ENCODE results near the gene NOP14.
"Not testable (repeated sequence)": the region's sequence is repeated elsewhere in the genome, so short reads cannot be mapped to it uniquely, and the experiment has no call there.

The NOP14 gene

GRCh38 chr4:2931512-2932301, 31.5 kb downstream of the NOP14 start:
- no peak for DNase-seq

DNA sequence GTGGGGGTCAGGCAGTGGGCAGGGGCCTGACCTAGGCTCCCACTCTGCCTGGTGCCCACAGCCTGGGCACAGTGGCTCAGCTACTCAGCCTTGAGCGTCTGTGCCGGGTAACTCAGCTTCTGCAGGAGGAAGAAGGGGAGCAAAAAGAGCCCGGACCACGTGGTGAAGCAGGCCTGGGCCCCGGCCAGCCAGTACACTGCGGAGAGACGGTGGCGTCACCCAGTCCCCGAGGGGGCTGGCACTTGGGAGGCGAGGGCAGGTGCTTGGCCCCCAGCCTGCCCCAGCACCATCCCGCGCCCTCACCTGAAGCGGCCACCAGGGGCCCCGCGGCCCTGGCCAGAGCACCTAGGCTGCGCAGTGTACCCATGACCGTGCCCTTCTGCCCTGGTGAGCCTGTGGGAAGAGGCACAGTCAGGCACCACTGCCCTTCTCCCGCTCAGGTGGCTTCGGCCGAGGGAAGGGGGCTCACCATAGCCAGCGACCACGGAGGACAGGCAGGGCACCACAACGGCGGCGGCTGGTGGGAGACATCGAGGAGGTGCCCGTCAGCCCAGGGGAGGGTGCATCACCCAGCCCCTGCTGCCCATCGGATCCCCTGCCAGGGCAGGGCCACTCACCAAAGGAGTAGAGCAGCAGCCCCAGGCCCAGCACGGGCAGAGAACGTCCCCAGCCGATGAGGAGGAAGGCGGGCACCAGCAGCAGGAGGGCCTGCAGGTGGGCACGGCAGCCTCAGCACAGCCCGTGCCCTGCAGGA, 32.3 kb downstream of the NOP14 start:
- DNase-seq, result no peak

DNA sequence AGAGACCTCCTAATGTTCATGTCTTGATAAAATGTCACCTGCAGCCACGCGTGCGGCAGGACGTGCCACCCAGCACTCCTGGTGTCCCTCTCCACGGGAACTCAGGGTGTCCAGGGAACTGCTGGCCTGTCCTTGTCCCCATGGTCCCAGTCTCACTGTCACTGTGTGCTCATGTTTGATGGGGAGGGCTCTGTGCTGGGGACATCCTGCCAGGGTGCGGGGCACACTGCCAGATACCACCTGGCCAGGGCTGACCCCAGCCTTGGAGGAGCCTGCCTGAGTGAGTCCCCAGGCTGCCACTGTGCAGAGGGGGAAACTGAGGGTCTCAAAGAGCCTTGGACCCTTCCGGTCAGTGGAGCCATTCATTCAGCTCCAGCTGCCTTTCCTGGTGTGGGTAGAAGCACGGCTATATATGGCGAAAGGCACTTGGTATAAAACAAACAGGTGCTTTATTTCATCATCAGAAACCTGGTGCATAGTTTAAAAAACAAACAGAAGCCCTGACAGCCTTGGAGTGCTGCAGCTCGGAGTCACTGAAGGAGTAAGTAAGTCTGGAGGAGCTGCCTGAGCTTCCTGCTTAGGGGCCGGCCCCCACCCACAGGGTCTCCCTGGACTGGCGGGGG, 33.0 kb downstream of the NOP14 start:
- DNase-seq, result no peak

DNA sequence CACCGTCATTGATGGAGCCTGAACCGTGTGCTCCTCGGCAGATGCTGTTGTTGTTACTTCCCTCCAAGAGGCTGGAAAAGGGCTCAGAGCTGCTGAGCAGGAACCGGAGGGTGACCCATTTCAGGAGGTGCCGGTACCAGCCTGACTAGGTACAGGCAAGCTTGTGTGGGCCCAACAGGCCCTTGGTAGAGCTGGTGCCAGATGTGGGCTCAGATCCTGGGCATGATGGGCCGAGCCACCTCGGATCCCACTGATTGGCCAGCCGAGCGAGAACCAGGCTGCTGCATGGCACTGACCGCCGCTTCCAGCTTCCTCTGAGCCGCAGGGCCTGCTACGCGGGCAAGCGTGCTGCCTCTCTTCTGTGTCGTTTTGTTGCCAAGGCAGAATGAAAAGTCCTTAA, 33.7 kb downstream of the NOP14 start:
- no peak for DNase-seq

DNA sequence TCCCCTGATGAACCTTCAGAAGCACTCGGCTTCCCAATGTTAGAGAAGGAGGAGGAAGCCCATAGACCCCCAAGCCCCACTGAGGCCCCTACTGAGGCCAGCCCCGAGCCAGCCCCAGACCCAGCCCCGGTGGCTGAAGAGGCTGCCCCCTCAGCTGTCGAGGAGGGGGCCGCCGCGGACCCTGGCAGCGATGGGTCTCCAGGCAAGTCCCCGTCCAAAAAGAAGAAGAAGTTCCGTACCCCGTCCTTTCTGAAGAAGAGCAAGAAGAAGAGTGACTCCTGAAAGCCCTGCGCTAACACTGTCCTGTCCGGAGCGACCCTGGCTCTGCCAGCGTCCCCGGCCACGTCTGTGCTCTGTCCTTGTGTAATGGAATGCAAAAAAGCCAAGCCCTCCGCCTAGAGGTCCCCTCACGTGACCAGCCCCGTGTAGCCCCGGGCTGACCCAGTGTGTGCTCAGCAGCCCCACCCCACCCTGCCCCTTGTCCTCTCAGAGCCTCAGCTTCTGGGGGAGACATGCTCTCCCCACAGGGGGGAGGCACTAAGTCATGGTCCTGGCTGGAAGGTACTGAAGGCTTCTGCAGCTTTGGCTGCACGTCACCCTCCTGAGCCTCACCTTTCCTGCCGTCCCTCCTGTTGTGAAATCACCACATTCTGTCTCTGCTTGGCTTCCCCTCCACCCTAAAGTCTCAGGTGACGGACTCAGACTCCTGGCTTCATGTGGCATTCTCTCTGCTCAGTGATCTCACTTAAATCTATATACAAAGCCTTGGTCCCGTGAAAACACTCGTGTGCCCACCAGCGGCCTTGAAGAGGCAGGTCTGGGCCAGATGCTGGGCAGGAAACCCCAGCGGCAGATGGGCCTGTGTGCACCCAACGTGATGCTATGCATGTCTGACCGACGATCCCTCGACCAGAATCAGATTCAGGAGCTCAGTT, 34.7 kb downstream of the NOP14 start:
- DNase-seq, result no peak

DNA sequence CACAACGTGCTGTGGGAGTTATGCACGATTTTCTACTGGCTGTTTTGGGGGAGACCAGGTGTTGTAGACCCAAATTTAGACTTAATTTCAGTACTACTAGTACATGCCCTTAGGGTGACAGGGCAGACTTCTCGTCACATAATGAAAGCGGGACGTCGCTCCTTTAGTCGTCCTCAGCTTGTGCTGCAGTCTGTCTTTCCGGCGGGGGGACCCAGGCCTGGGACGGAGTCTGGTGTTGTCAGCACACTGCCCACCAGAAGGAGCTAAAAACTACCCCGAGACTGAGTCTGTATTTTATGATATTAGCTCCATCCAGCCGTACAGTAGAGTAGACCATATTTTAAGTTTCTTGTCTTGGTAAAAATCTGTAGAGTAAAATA, 35.5 kb downstream of the NOP14 start:
- DNase-seq, result no peak

GRCh38 chr4:2927016-2927695, 36.0 kb downstream of the NOP14 start:
- no peak for DNase-seq

DNA sequence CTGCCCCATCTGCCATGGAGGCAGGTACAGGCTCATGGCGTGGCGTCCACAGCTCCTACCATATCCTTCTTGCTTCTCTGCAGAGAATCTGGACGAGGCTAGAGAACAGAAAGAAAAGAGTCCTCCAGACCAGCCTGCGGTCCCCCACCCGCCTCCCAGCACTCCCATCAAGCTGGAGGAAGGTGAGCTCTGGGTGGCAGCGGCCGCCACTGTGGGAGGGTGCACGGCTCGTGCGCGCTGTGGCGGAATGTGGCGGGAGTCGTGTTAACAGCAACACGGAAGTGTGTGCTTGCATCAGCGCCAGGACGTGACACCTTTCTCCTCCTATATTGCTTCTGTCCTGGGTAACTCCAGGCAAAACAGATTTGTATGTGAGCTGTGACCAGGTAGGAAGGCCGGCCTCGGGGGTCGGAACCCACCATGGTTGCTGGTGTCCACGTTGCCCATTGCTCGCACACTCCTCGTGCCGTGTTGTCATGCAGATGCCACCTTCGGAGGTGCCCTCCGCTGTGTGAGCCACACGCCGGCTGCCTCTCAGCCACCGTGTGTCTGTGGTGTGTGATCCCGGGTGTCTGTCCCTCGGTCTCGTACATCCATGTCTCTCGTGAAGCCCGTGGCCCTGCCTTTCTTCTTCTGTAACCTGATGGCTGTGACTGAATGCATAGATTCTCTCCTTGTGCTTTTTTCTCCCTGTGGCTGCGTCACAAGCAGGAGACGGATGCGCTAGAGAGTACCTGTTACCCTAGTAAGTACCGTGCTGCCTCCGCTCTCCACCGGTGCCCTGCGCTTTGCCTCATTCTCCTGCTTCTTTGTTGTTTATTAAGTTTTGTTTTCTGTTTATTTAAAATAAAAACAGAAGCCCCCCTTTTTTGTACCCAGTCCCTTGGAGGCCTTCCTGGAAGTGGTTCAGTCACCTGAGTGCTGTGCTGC, 37.0 kb downstream of the NOP14 start:
- DNase-seq, result no peak

GRCh38 chr4:2925496-2925895, 37.7 kb downstream of the NOP14 start:
- no peak for DNase-seq

DNA sequence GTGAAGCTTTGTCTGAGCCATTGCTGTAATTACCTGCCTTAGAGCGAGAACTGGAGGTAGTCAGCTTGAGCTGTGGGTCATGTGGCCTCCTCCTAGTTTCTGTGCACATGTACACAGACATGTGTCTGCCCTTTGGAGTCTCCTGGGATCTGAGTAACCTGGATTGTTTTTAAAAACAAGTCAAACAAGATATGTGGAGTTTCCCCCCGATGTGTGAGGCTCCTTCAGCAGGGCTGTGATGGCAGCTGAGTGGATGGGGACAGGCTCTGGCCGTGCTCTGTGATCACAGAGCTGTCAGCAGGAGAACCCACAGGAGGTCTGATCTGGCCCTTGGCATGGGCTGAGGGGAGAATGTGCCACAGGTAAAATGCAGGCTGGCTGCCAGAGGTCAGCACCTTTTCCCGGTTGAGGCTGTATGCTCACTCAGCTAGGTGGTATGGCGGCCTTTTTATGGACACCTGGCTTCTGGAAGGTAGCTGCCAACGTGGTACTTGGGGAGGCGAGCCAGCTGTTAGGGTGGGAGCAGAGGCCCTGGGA, 38.4 kb downstream of the NOP14 start:
- DNase-seq, result no peak

DNA sequence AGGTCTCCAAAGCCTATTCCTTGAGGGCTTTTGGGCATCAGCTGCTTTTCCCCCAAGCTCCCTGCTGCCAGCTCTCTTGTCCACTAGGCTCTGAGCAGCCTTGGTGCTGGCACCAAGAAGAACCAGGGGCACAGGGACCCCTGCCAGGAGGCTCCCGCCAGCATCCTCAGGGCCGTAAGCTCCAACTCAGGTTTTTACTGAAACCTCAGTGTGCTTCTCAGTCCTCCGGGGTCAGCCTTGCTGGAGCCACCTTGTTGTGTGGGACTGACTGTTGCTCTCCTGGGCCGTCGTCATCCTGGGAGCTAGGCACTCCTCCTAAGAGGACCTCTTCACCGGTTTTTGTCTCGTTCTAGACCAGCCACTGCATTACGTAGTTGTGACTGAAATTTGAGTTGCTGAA, 38.9 kb downstream of the NOP14 start:
- DNase-seq, result no peak

DNA sequence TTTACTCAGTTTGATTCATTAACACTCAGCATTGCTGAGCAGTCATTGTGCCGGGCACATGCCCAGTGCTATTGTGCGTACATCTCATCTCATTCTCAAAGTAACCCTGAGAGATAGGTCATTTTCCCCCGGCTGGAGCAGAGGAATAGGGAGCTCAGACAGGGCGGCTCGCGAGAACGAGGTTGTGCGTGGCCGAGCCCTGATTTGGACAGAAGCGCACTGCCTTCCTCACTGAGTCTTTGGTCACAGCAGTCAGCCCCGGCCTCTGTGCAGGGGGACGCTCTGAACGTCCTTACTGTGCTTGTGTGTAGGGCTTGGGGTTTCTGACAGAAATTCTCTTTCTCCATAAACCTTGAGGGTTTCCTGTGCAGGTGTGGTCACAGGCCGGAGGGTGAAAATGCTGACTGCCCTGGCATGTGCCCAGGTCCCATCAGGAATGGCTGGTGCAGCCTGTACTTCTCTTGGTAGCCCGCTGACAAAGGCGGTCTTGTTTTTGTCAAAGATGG, 39.5 kb downstream of the NOP14 start:
- no peak for DNase-seq

- peak; percentile 53 for DNase-seq
Measured at GRCh38 chr4:2923141-2923551, 40.1 kb downstream of the NOP14 start.

- peak; percentile 86 for DNase-seq
Measured at GRCh38 chr4:2922453-2923101, 40.6 kb downstream of the NOP14 start.

- not testable (repeated sequence) for DNase-seq
Measured at GRCh38 chr4:2918714-2919113, 44.5 kb downstream of the NOP14 start.

- DNase-seq, result not testable (repeated sequence)
Measured at GRCh38 chr4:2918300-2918699, 44.9 kb downstream of the NOP14 start.

- DNase-seq, result not testable (repeated sequence)
Measured at GRCh38 chr4:2916696-2917095, 46.5 kb downstream of the NOP14 start.

GRCh38 chr4:2915789-2916188, 47.4 kb downstream of the NOP14 start:
- DNase-seq, result no peak

GRCh38 chr4:2914256-2915126, 48.7 kb downstream of the NOP14 start:
- no peak for DNase-seq

Measured in fibroblast of skin of scalp (primary cell).